Ovary (tissue), 9 donors: ENCODE measurements around the gene VWA1. TPM values are rescaled to one million over a fixed set of nuclear protein-coding genes. Genes with fewer than 3 reads are reported as not detected.

Experiments used
- DNase-seq, 5 donors: peaks; one replicate each; pipeline ENCODE4 v3.0.0-alpha.2; 2019 to 2020
- H3K27ac ChIP-seq, 2 donors: fragments of 200-600 bp; one replicate each; pipeline versions ENCODE4 v1.5.1 to v1.8.0; 2019 to 2022
- H3K27me3 ChIP-seq: fragments of 200-600 bp; one replicate; pipeline ENCODE4 v1.8.0; 2022
- H3K36me3 ChIP-seq: fragments of 200-600 bp; sonication (generic); one replicate; pipeline ENCODE4 v1.5.1; 2019
- H3K4me1 ChIP-seq: one replicate; pipeline ENCODE4 v1.8.1; 2013; ENCODE audit warnings: mild to moderate bottlenecking, moderate library complexity; ENCODE audit not compliant: insufficient read depth
- H3K4me3 ChIP-seq: fragments of 200-600 bp; sonication (generic); one replicate; pipeline ENCODE4 v1.5.1; 2017
- H3K9me3 ChIP-seq, 2 donors: fragments of 200-600 bp in 1 of 2; sonication (generic) in 1 of 2; one replicate each; pipeline versions ENCODE4 v1.5.1 to v1.8.1; 2013 to 2019; ENCODE audit warnings: mild to moderate bottlenecking in 1 of 2, moderate library complexity in 1 of 2
- CTCF ChIP-seq, 3 donors: fragments of 450-650 bp in 2 of 3; fragments of 200-600 bp in 1 of 3; IDR thresholded peaks; one replicate each; pipeline versions ENCODE4 v1.5.1 to v1.8.0; 2016 to 2022; ENCODE audit warnings: antibody characterized with exemption in 3 of 3, mild to moderate bottlenecking in 1 of 3
- EP300 ChIP-seq: sonication (generic); formaldehyde crosslinking; IDR thresholded peaks from one replicate; pipeline ENCODE4 v1.6.1; 2017; ENCODE audit warnings: antibody characterized with exemption
- POLR2A ChIP-seq: fragments of 450-650 bp; IDR thresholded peaks from one replicate; pipeline ENCODE4 v1.6.1; 2017; ENCODE audit warnings: antibody characterized with exemption, mild to moderate bottlenecking, moderate library complexity
- WGBS, 3 donors: extraction: QIAGEN DNeasy Blood & Tissue Kit in 1 of 3; methylation state at CpG; one replicate each; pipeline versions ENCODE4 v1.1.5 to v1.1.7; 2013 to 2017; 5-methylcytosine and 5-hydroxymethylcytosine counted together
- intact Hi-C, 4 donors: fragments of 100-400 bp; cut with DNase I; formaldehyde crosslinking; loops; one replicate each; pipeline versions ENCODE4 v1.11.0 to v1.15.1; 2022 to 2023
- polyA plus RNA-seq, 2 donors: library from polyadenylated mRNA; stranded (reverse); fragments of 200-250 nt in 1 of 2; fragments of 350-450 nt in 1 of 2; fragmentation: Illumina TruSeq in 1 of 2; extraction: RNeasy Lipid Tissue Mini Kit (QIAGEN cat#74804) in 1 of 2; gene quantifications; one replicate each; pipeline ENCODE4 v1.2.3, GENCODE V29; 2013 to 2014
- total RNA-seq, 7 donors: library from RNA; depleted of rRNA in 2 of 7; stranded (reverse); fragments of >200 nt in 2 of 7; fragmentation: NEBNext Ultra II Directional in 3 of 7; extraction: Animal tissue kit (Norgen Biotek cat#: 25700) in 3 of 7; gene quantifications; one replicate each; pipeline versions ENCODE4 v1.1.0 to v1.2.4, GENCODE V29; 2016 to 2023
- donor health status: DM: no; HTN: no; CAD: no; lungs with moderate emphysema.
- donor health status: DM: no; HTN: no; CAD: no.
- donor health status: Bipolar disorder and iron deficiency.
- donor health status: DM: yes; HTN: yes; CAD: no.
- donor health status: DM: no; HTN: no; CAD: no.
- donor health status: DM: yes; HTN: yes; CAD: no.

Gene VWA1
- total and polyA plus RNA-seq, 9 donors, result 0.20 to 73.5 (median 37.0) TPM

- Histone ChIP-seq H3K9me3 (no peaks in the 10 kb centered on the region), H3K27ac (no peak overlapping the region), H3K4me3 (no peak overlapping the region), H3K4me1 (peaks cover 7% of the 10 kb centered on the region), H3K27me3 (no peaks in the 10 kb centered on the region), H3K36me3 (no peaks in the 10 kb centered on the region)
- DNase-seq, result no peak
- WGBS, 3 donors, result 77 to 84% (median 80%) methylated on average over 11 of the region's 11 CpGs
- TF ChIP-seq EP300 (no peak), CTCF (IDR thresholded peaks at IDR 0.05) (no peak), POLR2A (no peak)
- intact Hi-C loops, result no loop called here
These were observed 40.3 kb upstream of the VWA1 start for GRCh38 chr1:1395166-1395565.

GRCh38 chr1:1397839-1398523 is 37.5 kb upstream of the VWA1 start:
- intact Hi-C loops, result loop anchor here in 1 of 4 donors (2.0 kb wide), 1 partner anchor 49 kb away; the partner anchor contains the start of gene DVL1
- Histone ChIP-seq H3K4me3 (peak overlapping the region; percentile 64), H3K36me3 (no peaks in the 10 kb centered on the region), H3K9me3 (no peaks in the 10 kb centered on the region), H3K27me3 (no peaks in the 10 kb centered on the region), H3K4me1 (peaks cover 10% of the 10 kb centered on the region), H3K27ac (no peak overlapping the region)
- 42 to 62% (median 51%) methylated on average over 18 to 19 of the region's 19 CpGs for WGBS, 3 donors
- DNase-seq, result no peak
- no peak for TF ChIP-seq EP300
- TF ChIP-seq POLR2A, result no peak
- no peak for TF ChIP-seq CTCF (IDR thresholded peaks at IDR 0.05)

- H3K27me3 ChIP-seq, result no peaks in the 10 kb centered on the region
- no peaks in the 10 kb centered on the region for H3K36me3 ChIP-seq
- H3K4me3 ChIP-seq, result peak overlapping the region; percentile 64
- intact Hi-C loops, result loop anchor here in 1 of 4 donors (2.0 kb wide), 1 partner anchor 50 kb away; the partner anchor contains the start of gene DVL1
- no peak for TF ChIP-seq EP300
- no peak for TF ChIP-seq CTCF (IDR thresholded peaks at IDR 0.05)
- TF ChIP-seq POLR2A, result no peak
- 0 to 2% (median 0%) methylated on average over 45 to 54 of the region's 54 CpGs for WGBS, 3 donors
- no peaks in the 10 kb centered on the region for H3K9me3 ChIP-seq
- H3K4me1 ChIP-seq, result peaks cover 10% of the 10 kb centered on the region
- peak overlapping the region; percentile 44 to 61 for H3K27ac ChIP-seq
- DNase-seq, result no peak
These were observed 36.8 kb upstream of the VWA1 start for GRCh38 chr1:1398677-1399186.

- Histone ChIP-seq H3K4me3 (peak within 1 kb of the TSS; percentile 64), H3K4me1 (peaks cover 10% of the 10 kb centered on the region), H3K36me3 (no peaks in the 10 kb centered on the region), H3K9me3 (no peaks in the 10 kb centered on the region), H3K27me3 (no peaks in the 10 kb centered on the region), H3K27ac (peak within 1 kb of the TSS; percentile 44 to 61)
- WGBS, 3 donors, result 0 to 1% (median 0%) methylated on average over 41 to 86 of the region's 86 CpGs
- TF ChIP-seq EP300 (no peak), POLR2A (peak; percentile 35), CTCF (IDR thresholded peaks at IDR 0.05) (peak; percentile 59 to 91 (median 80))
- intact Hi-C loops, result loop anchor here in 1 of 4 donors (2.0 kb wide), 1 partner anchor 51 kb away; the partner anchor contains the start of gene DVL1
- peak; percentile 98 to 99 (median 99) for DNase-seq
These were observed 36.2 kb upstream of the VWA1 start, which contains the start of gene CCNL2 for GRCh38 chr1:1399187-1399871. Gene CCNL2, minus strand, starts transcription at chr1:1399335. Its CDS starts 29 bp downstream, at chr1:1399306.
